HepG2 (cell line): ENCODE measurements around the gene TIPRL.

Experiments
- CENPT ChIP-seq: sonication (generic); formaldehyde crosslinking; IDR thresholded peaks from 2 replicates; pipeline ENCODE4 v1.8.0; 2022; ENCODE audit warnings: low read depth, mild to moderate bottlenecking, moderate library complexity, missing genetic modification reagents
- CTCF ChIP-seq: sonication (generic); formaldehyde crosslinking; IDR thresholded peaks from 2 replicates; pipeline ENCODE4 v1.5.0; 2020; ENCODE audit warnings: mild to moderate bottlenecking, missing genetic modification reagents, moderate library complexity
- DNMT3B ChIP-seq: conservative IDR thresholded peaks from 2 replicates; pipeline ENCODE4 v1.6.1; 2016; ENCODE audit warnings: missing biosample characterization, control low read depth
- EP300 ChIP-seq, 3 experiments: sonication (generic) in 1 of 3; formaldehyde crosslinking in 1 of 3; IDR thresholded peaks; 2 replicates each; pipeline versions ENCODE4 v1.5.1 to v1.6.1; 2011 to 2020; ENCODE audit warnings: low read depth in 2 of 3, low read length in 2 of 3, borderline replicate concordance in 1 of 3, improper control_type of control experiment in 1 of 3, mild to moderate bottlenecking in 1 of 3, missing genetic modification reagents in 1 of 3, moderate library complexity in 1 of 3
- HBP1 ChIP-seq: IDR thresholded peaks from 2 replicates; pipeline ENCODE4 v1.6.1; 2016; ENCODE audit warnings: low read depth, control low read depth
- NR2F1 ChIP-seq, 2 experiments: fragments of 450-650 bp in 1 of 2; formaldehyde crosslinking in 1 of 2; IDR thresholded peaks; 2 replicates each; pipeline versions ENCODE4 v1.5.0 to v1.6.1; 2016 to 2020; ENCODE audit warnings: mild to moderate bottlenecking in 1 of 2, missing compliant biosample characterization in 1 of 2, missing genetic modification reagents in 1 of 2, moderate library complexity in 1 of 2
- POLR2AphosphoS2 ChIP-seq: IDR thresholded peaks from 2 replicates; pipeline ENCODE4 v1.6.1; 2011; ENCODE audit warnings: low read depth, low read length, improper control_type of control experiment
- SP1 ChIP-seq, 2 experiments: fragments of 450-650 bp in 1 of 2; sonication (generic) in 1 of 2; formaldehyde crosslinking in 1 of 2; IDR thresholded peaks; 2 replicates each; pipeline versions ENCODE4 v1.4.0 to v1.6.1; 2016 to 2020; ENCODE audit warnings: missing genetic modification reagents in 1 of 2
- STAT6 ChIP-seq: sonication (generic); formaldehyde crosslinking; IDR thresholded peaks from 2 replicates; pipeline ENCODE4 v1.4.0; 2020; ENCODE audit warnings: missing genetic modification reagents, mild to moderate bottlenecking, borderline replicate concordance
- ZNF281 ChIP-seq: sonication (generic); formaldehyde crosslinking; IDR thresholded peaks from 2 replicates; pipeline ENCODE4 v1.4.0; 2020; ENCODE audit warnings: missing genetic modification reagents, borderline replicate concordance
- ZNF589 ChIP-seq: sonication (generic); formaldehyde crosslinking; conservative IDR thresholded peaks from 2 replicates; pipeline ENCODE4 v1.8.0; 2022; ENCODE audit warnings: mild to moderate bottlenecking, moderate library complexity, missing genetic modification reagents
- ZNF672 ChIP-seq: sonication (generic); formaldehyde crosslinking; IDR thresholded peaks from 2 replicates; pipeline ENCODE4 v1.8.1; 2022; ENCODE audit warnings: missing genetic modification reagents
- TF ChIP-seq, protein P1 (sequence below): sonication (generic); formaldehyde crosslinking; IDR thresholded peaks from 2 replicates; pipeline ENCODE4 v1.5.1; 2020; ENCODE audit warnings: mild to moderate bottlenecking, missing genetic modification reagents, moderate library complexity

GRCh38 chr1:168141871-168142385, 36.8 kb upstream of the TIPRL start:
- TF ChIP-seq, protein P1, sequence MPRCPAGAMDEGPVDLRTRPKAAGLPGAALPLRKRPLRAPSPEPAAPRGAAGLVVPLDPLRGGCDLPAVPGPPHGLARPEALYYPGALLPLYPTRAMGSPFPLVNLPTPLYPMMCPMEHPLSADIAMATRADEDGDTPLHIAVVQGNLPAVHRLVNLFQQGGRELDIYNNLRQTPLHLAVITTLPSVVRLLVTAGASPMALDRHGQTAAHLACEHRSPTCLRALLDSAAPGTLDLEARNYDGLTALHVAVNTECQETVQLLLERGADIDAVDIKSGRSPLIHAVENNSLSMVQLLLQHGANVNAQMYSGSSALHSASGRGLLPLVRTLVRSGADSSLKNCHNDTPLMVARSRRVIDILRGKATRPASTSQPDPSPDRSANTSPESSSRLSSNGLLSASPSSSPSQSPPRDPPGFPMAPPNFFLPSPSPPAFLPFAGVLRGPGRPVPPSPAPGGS, result no peak
- TF ChIP-seq POLR2AphosphoS2 (no peak), NR2F1 (CRISPR knock-in tag; IDR thresholded peaks at IDR 0.05) (no peak), CENPT (CRISPR knock-in tag) (no peak), ZNF589 (CRISPR knock-in tag) (no peak), ZNF672 (no peak), STAT6 (CRISPR knock-in tag) (no peak), SP1 (IDR thresholded peaks at IDR 0.05) (no peak), SP1 (CRISPR knock-in tag; IDR thresholded peaks at IDR 0.05) (no peak), ZNF281 (CRISPR knock-in tag) (no peak), HBP1 (CRISPR knock-in tag) (no peak), EP300 (IDR thresholded peaks at IDR 0.05; ENCODE audit: low read depth in 2 of 2, low read length in 2 of 2) (no peak), EP300 (CRISPR knock-in tag; IDR thresholded peaks at IDR 0.05; ENCODE audit: borderline replicate concordance) (no peak), CTCF (no peak), DNMT3B (no peak)
